Measurements from ENCODE around the gene LANCL2.

DNA sequence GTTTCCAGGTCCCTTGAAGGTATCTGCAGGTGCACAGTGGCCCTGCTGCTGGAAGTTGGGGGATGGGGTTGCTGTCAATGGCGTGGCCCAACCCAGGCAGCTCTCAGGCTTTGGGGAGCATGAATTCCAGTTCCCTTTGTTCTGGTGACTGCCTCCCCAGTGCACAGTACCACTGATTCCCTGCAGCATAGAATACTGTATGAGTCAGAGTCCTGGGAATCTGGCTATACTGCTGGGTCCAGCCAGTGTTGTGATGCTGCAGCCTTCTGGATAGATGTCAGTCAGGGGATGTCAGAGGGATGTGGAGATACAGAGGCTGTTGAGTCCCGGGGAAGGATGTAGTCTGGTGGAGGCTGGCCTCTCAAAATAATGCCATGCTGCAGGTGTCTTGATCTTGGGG lies 99.3 kb downstream of the LANCL2 start:
- TF ChIP-seq POLR2A (IDR thresholded peaks at IDR 0.05) (no peak), CTCF (IDR thresholded peaks at IDR 0.05) (no peak), EP300 (IDR thresholded peaks at IDR 0.05) (no peak)
